Myocyte (in vitro differentiated cells): ENCODE data around the gene OBI1. TPM values are rescaled to one million over a fixed set of nuclear protein-coding genes. Genes with fewer than 3 reads are reported as not detected.

Experiments used
- DNase-seq: peaks from one replicate; pipeline ENCODE4 v3.0.0-alpha.2; 2012; ENCODE audit warnings: low read depth
- total RNA-seq: library from RNA; depleted of rRNA; stranded (reverse); fragments of >200 nt; gene quantifications from 2 replicates; pipeline ENCODE4 v1.2.3, GENCODE V29; 2014

OBI1 gene
- total RNA-seq, 1 donor from 2014 or later = 16.3 TPM

DNA sequence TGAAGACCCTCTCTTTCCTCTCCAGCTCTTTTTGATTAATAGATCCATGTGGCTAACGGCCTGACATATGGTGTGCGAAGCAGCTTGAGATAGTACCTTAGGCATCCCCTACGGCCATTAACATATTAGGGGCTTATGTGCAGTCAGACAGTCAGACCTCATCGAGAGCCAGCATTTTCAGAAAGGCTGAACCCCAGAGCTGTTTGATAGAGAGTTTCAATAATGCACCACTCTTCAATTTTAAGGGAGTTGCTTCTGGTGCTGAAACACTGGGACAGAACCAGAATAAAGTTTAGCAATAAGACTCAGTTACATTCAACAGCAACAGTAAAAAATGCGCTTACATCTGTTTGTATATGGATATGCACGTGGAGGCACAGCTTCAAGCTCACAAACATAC lies 66.4 kb downstream of the OBI1 start:
- no peak for DNase-seq

- peak; percentile 67 for DNase-seq
Measured at GRCh38 chr13:78589206-78589605, 69.7 kb downstream of the OBI1 start.

DNA sequence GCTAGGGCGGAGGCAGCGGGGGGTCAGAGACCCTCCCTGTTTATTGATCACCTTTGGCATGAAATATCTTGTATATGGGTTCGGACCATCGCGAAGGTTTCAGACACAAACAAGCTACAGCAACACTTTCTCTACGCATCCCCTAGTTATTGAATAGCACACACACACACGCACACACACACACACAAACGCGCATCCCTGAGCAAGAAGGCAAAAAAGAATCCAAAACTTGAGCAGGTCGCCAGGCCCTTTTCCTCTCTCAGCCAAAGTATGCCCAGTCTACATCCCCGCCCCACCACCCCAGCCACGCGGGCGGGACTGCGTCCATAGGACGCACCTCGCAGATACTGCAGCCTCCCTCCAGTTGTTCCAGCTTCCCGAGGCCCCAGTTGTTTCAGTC lies 71.6 kb downstream of the OBI1 start:
- no peak for DNase-seq

DNA sequence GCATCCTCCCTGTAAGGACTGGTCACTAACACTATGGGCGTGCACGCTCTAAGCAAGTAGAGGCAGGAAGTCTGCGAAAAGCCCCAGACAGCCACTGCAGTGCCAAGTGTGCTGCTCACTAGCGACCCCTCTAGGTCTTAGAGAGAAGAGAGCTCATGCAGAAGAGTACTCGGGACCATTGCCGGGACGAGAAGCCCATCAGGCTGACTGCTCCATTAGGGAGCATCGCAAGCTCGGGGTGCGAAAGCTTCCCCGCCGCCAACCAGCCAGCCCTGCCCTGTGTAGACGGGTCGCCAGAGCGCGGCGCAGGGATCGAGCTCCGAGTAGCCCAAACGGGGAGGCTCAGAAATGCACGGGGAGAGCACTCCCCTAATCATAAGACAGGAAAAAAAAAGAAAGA lies 72.2 kb downstream of the OBI1 start:
- no peak for DNase-seq

- no peak for DNase-seq
Measured at GRCh38 chr13:78576261-78576660, 82.7 kb downstream of the OBI1 start.

- DNase-seq = no peak
Measured at GRCh38 chr13:78572459-78572858, 86.5 kb downstream of the OBI1 start.

DNA sequence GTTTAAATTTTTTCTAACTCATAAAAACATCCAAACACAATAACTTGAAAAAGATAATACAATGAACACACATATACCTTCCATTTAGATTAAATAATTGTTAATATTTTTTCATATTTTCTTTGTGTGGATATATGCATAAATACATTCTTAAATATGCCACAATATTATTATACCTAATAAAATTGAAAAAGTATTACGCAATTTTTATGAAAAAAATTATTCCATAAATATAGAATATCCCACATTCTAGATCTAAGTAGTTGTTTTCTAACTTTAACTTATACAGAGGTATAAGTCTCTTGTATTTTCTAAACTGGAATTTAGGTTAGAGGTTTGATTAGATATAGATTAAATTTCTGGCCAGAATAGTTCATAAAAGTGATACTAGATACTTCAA lies 89.9 kb downstream of the OBI1 start:
- no peak for DNase-seq

GRCh38 chr13:78566631-78567030 lies 92.3 kb downstream of the OBI1 start:
- DNase-seq = no peak

Other genes starting within 250 kb of the OBI1 start
- gene POU4F1, start 55.6 kb downstream of the OBI1 start, total RNA-seq = 0.26 and 0.43 TPM in 2 replicates